ENCODE measurements around the gene PATZ1.
"Not testable (repeated sequence)": the region's sequence is repeated elsewhere in the genome, so short reads cannot be mapped to it uniquely, and the experiment has no call there.

PATZ1 gene

DNA sequence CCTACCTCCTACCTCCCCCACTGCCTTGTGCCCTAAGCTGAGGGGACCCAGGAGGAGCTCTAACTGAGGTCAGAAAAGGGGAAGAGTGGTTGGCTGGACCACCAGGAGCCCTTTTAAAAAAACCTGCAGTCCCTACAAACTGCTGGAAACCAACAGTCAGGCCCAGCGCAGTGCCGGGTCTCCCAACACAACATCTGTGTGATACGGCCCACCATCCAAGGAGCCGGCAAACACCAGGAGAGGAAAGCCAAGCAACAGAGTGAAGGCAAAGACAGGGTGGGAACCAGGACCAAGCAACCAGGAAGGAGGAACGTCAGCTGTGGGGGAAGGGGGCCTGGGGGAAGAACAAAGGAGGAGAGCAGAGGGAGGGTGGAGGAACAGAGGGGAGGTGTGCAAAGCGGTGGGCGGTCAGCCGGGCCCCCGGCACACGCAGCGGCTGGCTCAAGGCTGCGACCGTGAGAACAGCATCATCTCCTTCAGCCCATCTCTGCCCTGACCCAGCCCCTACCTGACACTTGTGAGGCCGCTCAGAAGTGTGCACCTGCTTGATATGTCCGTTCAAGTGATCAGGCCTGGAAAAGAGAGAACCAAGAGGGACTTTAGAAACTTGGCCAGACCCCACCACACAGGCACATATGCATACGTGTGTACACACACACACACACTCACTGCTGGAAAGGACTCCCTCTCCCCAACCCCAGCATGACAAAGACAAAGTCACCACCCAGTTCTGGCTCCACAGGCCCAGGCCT is 3.6 kb downstream of the PATZ1 start:
- no peak for DNase-seq (ENCODE audit: low spot score)

GRCh38 chr22:31341386-31342088 is 4.6 kb downstream of the PATZ1 start:
- no peak for DNase-seq (ENCODE audit: low spot score)

- no peak for DNase-seq (ENCODE audit: low spot score)
These were observed 5.3 kb downstream of the PATZ1 start for GRCh38 chr22:31340765-31341247.

DNA sequence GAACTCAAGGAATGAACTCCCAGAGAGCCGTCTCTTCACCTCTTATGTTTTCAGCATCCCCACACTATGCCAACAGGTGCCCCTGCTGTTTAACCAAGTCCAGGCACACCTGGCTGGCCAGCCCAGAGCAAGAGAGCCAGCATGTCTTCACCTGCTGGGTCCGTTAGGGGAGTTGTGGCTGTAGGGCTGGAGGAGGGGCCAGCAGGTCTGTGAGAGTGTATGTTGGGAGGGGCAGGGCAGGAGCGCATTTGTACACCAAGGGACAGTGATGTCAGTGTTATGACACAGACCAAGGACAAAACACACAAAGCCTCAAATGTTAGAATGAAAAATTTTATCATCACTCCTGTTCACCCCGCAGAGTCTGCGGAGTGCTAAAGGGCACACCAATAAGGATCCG is 5.8 kb downstream of the PATZ1 start:
- DNase-seq (ENCODE audit: low spot score) = no peak

- DNase-seq (ENCODE audit: low spot score) = no peak
These were observed 6.9 kb downstream of the PATZ1 start for GRCh38 chr22:31339148-31339832.

DNA sequence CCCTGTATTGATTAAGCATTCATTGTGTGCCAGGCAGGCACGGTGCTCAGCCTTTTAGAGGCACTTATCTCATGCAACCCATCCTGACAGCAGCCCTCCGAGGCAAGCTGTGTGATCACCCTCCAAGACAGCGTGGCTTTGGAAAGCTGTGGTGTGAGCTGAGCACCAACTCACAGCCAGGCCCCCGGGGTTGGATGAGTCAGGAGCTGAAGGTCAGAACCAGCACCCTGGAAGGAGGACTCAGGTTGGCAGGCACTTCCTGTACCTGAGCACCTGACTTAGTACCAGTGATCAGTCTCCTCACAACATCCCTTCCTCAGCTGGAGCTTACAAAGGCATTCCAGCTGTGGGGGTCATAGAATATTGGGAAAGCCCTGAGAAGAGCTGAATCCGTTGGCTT is 9.0 kb downstream of the PATZ1 start:
- no peak for DNase-seq (ENCODE audit: low spot score)

DNA sequence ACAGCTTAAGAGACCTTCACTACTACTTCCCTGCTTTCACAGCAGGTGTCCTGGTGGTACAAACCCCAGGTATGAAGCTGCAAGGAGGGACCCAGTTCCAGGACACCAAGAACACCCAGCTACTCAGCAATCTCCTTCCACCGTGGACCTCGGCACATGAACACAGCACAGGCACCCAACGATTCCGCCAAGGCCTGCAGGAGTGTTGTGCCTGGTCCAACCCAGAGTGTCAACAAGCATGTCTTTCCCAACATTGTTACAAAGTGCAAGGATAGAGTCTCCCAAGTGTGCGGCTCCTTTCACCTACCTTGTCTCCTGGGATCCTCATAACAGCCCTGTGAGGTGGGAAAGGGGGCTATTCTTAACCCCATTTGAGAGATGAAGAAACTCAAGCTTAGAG is 11.8 kb downstream of the PATZ1 start:
- no peak for DNase-seq (ENCODE audit: low spot score)

GRCh38 chr22:31333641-31334040 is 12.5 kb downstream of the PATZ1 start:
- no peak for DNase-seq (ENCODE audit: low spot score)

DNA sequence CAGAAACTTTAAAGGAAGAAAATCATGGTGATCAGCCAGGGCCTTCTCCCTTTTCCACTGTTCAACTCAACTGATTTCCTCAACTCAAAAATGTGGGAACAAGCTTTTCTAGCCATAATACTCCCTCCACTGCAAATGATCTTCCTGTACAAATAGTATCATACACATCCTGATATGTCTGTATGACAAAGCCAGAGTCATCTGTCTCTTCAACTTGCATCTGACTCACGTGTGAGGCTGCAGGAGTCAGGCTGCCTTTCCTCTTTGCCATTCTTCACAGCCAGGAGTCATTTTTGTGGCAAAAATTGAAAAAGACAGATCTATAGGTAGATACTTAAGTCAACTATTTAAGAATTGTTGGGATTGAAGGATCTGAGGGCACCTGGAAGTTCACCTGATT is 13.3 kb downstream of the PATZ1 start:
- DNase-seq (ENCODE audit: low spot score) = peak; percentile 40

GRCh38 chr22:31332010-31332409 is 14.1 kb downstream of the PATZ1 start:
- no peak for DNase-seq (ENCODE audit: low spot score)

GRCh38 chr22:31329453-31330215 is 16.5 kb downstream of the PATZ1 start:
- no peak for DNase-seq (ENCODE audit: low spot score)

DNA sequence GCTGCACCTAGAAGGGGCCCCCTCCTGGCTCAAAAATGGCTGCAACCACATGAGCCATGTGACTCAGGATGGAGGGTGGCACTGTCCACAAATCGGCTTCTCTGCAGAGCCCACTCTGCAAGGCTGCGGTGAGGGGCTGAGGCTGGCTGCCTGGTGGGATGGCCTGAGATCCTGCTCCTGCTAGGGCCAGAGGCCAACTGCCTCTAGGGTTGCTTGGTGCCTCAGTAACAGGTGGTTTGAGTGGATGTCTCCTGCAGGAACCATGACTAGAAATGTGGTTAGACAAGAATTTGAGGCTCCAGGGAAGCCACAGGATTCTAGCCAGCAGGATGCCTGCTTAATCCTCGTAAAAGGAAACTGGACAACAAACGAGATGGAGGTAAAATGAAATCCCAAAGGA is 17.1 kb downstream of the PATZ1 start:
- DNase-seq (ENCODE audit: low spot score) = no peak

- no peak for DNase-seq (ENCODE audit: low spot score)
These were observed 17.6 kb downstream of the PATZ1 start for GRCh38 chr22:31328544-31328960.

- DNase-seq (ENCODE audit: low spot score) = no peak
These were observed 18.2 kb downstream of the PATZ1 start for GRCh38 chr22:31327806-31328543.

DNA sequence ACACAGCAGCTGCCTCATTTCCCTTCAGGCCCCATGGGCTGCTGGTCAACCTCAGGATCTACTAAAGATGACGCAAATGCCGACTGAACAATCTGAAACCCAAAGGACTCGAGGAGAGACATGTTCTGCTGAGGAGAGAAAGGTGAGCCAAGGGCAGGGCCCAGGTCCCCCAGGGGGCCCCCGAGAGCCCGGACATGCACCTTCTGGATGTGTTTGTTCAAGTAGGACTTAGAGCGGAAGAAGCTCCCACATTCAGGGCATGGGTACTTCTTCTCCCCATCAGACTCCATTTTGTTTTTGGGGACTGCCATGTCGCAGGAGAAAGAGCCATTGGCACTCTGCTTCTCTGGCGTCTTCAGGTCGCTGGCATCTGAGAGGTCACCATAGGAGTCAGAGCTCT is 19.3 kb downstream of the PATZ1 start:
- no peak for DNase-seq (ENCODE audit: low spot score)

- no peak for DNase-seq (ENCODE audit: low spot score)
These were observed 22.3 kb downstream of the PATZ1 start for GRCh38 chr22:31323578-31324550.

DNA sequence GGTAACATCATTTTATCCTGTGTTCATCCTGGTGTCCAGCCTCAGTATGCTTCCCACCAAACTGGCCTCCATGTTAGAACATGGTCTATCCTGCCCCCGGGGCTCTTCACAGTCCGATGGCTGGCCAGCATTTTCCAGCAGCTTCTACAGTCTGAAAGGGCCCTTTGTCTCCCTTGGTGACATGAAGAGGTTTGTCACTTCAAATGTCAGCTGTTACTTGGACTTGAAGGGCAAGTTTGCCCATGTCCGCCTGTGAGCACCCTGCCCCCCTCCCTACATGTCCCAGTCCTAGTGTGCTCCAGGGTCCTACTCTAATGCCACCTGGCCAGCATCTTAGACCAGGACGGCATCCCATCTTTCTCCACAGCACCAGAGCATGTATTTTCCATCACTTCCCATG is 24.7 kb downstream of the PATZ1 start:
- DNase-seq (ENCODE audit: low spot score) = no peak

GRCh38 chr22:31314220-31314619 is 31.9 kb downstream of the PATZ1 start:
- DNase-seq (ENCODE audit: low spot score) = not testable (repeated sequence)

DNA sequence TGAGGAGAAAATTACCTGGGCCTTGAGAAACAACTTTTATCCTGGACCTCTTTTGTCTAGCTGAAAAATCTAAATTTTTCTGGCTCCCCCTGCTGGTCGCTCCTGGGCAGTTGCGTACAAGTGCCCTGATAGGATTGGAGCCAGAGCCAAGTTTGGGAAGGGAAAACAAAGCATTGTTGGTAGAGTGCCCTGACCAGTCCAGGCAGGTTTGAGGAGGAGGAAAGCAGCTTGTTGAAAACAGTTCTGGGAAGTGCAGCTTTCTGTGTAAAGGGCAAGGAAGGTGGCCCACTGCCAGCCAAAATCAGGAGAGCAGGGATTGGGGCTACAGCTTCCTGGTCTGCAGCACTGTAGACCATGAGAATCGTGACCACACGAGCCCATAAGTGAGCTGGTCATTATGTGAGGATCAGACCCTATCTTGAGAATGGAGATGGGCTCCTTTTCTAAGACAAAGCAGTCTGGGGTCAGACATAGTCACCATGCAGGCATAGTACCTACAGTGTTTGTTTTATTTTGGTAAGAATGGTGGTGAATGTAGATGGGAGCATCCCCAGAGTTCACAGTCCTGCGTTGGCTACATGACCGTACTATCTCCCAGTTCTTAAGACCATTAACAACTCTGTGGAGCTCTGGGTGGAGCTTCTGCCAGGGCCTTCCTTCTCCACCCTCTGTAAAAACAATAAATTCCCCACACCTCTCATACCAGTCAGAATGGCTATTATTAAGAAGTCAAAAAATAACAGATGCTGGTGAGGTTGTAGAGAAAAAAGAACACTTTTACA is 32.6 kb downstream of the PATZ1 start:
- DNase-seq (ENCODE audit: low spot score) = peak; percentile 86

Measured in AG20443 (cell line).